ENCODE results near the gene GLTP.

Gene GLTP

DNA sequence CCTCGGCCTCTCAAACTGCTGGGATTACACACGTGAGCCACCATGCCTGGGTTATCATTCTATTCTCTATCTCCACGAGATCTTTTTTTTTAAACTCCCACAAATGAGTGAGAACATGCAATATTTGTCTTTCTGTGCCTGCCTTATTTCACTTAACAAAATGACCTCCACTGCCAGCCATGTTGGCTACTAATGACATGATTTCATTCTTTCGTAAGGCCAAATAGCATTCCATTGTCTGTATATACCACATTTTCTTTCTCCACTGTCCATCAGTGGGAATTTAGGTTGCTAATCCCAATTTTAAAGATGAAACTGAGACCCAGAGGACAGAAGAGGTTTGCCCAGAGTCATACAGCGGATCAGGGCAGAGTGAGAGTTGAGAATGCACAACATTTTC, 36.2 kb downstream of the GLTP start:
- TF ChIP-seq CTCF (IDR thresholded peaks at IDR 0.05; ENCODE audit: low read length) (no peak), EZH2phosphoT487 (IDR thresholded peaks at IDR 0.05; ENCODE audit: low read length) (no peak), EZH2 (optimal IDR thresholded peaks at IDR 0.05; ENCODE audit: low read depth, low read length) (no peak)
- Histone ChIP-seq H3K9me3 (replicated peaks; ENCODE audit: insufficient read depth, low read length) (no peaks in the 10 kb centered on the region), H3K4me3 (ENCODE audit: low read length) (no peak overlapping the region), H3F3A (ENCODE audit: insufficient read depth, low read length) (no peaks in the 10 kb centered on the region), H3K4me1 (ENCODE audit: low read length) (peaks cover 10% of the 10 kb centered on the region), H3K27me3 (replicated peaks; ENCODE audit: insufficient read depth, low read length) (no peaks in the 10 kb centered on the region), H3K27ac (ENCODE audit: low read length) (no peak overlapping the region), H4K20me1 (ENCODE audit: insufficient read depth, low read length) (no peaks in the 10 kb centered on the region), H3K4me2 (ENCODE audit: low read depth, low read length) (no peak overlapping the region), H3K36me3 (replicated peaks; ENCODE audit: insufficient read depth, low read length) (no peaks in the 10 kb centered on the region), H2AFZ (ENCODE audit: low read length) (no peak overlapping the region), H3K9ac (ENCODE audit: low read length) (no peak overlapping the region), H3K79me2 (ENCODE audit: low read length) (no peaks in the 10 kb centered on the region), H3K9me2 (replicated peaks; ENCODE audit: insufficient read depth, low read length) (no peaks in the 10 kb centered on the region)
- no peak for DNase-seq

GRCh38 chr12:109842021-109842420, 38.3 kb downstream of the GLTP start:
- no peaks in the 10 kb centered on the region for H3K9me2 ChIP-seq (replicated peaks; ENCODE audit: insufficient read depth, low read length)
- H2AFZ ChIP-seq (ENCODE audit: low read length): no peak overlapping the region
- H3K27me3 ChIP-seq (replicated peaks; ENCODE audit: insufficient read depth, low read length): no peaks in the 10 kb centered on the region
- no peak overlapping the region for H3K4me3 ChIP-seq (ENCODE audit: low read length)
- no peaks in the 10 kb centered on the region for H3F3A ChIP-seq (ENCODE audit: insufficient read depth, low read length)
- H3K4me1 ChIP-seq (ENCODE audit: low read length): peaks cover 10% of the 10 kb centered on the region
- no peaks in the 10 kb centered on the region for H3K9me3 ChIP-seq (replicated peaks; ENCODE audit: insufficient read depth, low read length)
- H3K4me2 ChIP-seq (ENCODE audit: low read depth, low read length): no peak overlapping the region
- no peak overlapping the region for H3K9ac ChIP-seq (ENCODE audit: low read length)
- no peaks in the 10 kb centered on the region for H3K79me2 ChIP-seq (ENCODE audit: low read length)
- no peak overlapping the region for H3K27ac ChIP-seq (ENCODE audit: low read length)
- no peaks in the 10 kb centered on the region for H3K36me3 ChIP-seq (replicated peaks; ENCODE audit: insufficient read depth, low read length)
- H4K20me1 ChIP-seq (ENCODE audit: insufficient read depth, low read length): no peaks in the 10 kb centered on the region
- no peak for TF ChIP-seq CTCF (IDR thresholded peaks at IDR 0.05; ENCODE audit: low read length)
- no peak for TF ChIP-seq EZH2phosphoT487 (IDR thresholded peaks at IDR 0.05; ENCODE audit: low read length)
- TF ChIP-seq EZH2 (optimal IDR thresholded peaks at IDR 0.05; ENCODE audit: low read depth, low read length): no peak
- no peak for DNase-seq

- peaks cover 10% of the 10 kb centered on the region for H3K4me1 ChIP-seq (ENCODE audit: low read length)
- no peak overlapping the region for H3K9ac ChIP-seq (ENCODE audit: low read length)
- H3K4me3 ChIP-seq (ENCODE audit: low read length): no peak overlapping the region
- no peaks in the 10 kb centered on the region for H3K27me3 ChIP-seq (replicated peaks; ENCODE audit: insufficient read depth, low read length)
- no peaks in the 10 kb centered on the region for H3K9me3 ChIP-seq (replicated peaks; ENCODE audit: insufficient read depth, low read length)
- no peak overlapping the region for H3K27ac ChIP-seq (ENCODE audit: low read length)
- no peak overlapping the region for H3K4me2 ChIP-seq (ENCODE audit: low read depth, low read length)
- H3K9me2 ChIP-seq (replicated peaks; ENCODE audit: insufficient read depth, low read length): no peaks in the 10 kb centered on the region
- no peaks in the 10 kb centered on the region for H3F3A ChIP-seq (ENCODE audit: insufficient read depth, low read length)
- no peaks in the 10 kb centered on the region for H3K36me3 ChIP-seq (replicated peaks; ENCODE audit: insufficient read depth, low read length)
- H2AFZ ChIP-seq (ENCODE audit: low read length): no peak overlapping the region
- TF ChIP-seq EZH2phosphoT487 (IDR thresholded peaks at IDR 0.05; ENCODE audit: low read length) (no peak), CTCF (IDR thresholded peaks at IDR 0.05; ENCODE audit: low read length) (no peak), EZH2 (optimal IDR thresholded peaks at IDR 0.05; ENCODE audit: low read depth, low read length) (no peak)
- H3K79me2 ChIP-seq (ENCODE audit: low read length): no peaks in the 10 kb centered on the region
- DNase-seq: no peak
- no peaks in the 10 kb centered on the region for H4K20me1 ChIP-seq (ENCODE audit: insufficient read depth, low read length)
Measured at GRCh38 chr12:109841356-109841755, 39.0 kb downstream of the GLTP start.

Measured in MM.1S (cell line).